GM20431 (cell line): ENCODE measurements around the gene FOXO6.

Experiments
- in situ Hi-C: fragments of 300-500 bp; cut with MseI, MboI; formaldehyde crosslinking; loops from one replicate; pipeline ENCODE4 v1.15.0; 2020; ENCODE audit warnings: low sequenced_read_pairs; ENCODE audit not compliant: unreplicated experiment

FOXO6 gene

DNA sequence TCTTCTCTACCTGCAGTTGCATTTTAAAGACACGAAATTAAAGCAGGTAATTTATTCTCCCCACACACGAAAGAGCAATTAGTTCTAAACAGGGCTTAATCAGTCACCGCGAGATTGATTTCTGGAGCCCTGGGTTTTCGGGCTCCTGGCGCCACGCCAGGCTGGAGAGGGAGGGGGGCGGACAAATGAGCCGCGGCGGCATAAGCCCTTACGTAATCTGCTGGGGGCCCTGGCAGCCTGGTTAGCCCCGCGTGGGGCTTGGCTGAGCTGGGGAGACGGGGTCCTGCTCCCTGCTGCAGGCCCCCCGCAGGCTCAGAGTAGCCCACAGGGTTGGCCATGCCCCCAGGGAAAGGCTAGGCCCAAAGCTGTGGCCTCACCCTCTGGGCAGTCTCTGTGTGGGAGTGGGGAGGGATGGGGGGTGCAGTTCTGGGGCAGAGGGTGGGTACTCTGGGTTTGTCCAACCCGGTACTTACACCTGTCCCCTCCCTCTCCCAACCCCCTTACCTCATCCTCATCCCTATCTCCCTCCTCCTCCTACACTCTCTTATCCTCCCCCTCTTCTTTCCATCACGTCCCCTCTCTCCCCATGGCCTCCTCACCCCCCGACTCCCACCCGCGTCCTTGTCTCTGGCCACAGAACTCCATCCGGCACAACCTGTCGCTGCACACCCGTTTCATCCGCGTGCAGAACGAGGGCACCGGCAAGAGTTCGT lies 19.9 kb downstream of the FOXO6 start:
- in situ Hi-C loops = no loop called here

DNA sequence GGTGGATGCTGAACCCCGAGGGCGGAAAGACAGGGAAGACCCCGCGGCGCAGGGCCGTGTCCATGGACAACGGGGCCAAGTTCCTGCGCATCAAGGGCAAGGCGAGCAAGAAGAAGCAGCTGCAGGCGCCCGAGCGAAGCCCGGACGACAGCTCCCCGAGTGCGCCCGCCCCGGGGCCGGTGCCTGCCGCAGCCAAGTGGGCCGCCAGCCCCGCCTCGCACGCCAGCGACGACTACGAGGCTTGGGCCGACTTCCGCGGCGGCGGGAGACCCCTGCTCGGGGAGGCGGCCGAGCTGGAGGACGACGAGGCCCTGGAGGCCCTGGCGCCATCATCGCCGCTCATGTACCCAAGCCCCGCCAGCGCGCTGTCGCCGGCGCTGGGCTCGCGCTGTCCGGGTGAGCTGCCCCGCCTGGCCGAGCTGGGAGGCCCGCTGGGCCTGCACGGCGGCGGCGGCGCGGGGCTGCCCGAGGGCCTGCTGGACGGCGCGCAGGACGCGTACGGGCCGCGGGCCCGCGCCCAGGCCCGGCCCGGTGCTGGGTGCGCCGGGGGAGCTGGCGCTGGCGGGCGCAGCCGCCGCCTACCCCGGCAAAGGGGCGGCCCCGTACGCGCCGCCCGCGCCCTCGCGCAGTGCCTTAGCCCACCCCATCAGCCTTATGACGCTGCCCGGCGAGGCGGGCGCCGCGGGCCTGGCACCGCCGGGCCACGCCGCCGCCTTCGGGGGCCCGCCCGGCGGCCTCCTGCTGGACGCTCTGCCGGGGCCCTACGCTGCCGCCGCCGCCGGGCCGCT lies 20.7 kb downstream of the FOXO6 start:
- in situ Hi-C loops = no loop called here

DNA sequence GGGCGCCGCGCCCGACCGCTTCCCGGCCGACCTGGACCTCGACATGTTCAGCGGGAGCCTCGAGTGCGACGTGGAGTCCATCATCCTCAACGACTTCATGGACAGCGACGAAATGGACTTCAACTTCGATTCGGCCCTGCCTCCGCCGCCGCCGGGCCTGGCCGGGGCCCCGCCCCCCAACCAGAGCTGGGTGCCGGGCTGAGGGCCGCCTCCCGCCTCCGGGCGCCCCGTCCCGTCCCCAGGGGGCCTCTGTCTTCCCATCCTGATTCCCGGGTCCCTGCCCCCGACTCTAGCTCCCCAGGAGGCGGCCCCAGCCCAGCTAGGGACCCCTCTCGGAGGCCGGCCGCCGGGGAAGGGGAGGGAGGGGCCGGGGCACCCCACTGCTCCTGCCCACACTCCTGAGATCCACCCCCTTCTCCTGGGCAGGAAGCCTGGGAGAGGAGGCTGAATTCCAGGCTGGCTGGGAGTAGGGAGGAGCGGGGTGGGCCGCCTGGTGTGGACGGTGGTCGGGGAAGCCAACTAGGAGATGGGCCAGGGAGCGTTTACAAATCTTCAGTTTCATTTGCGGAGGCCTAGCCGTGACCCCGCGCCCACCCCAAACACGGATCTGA lies 21.4 kb downstream of the FOXO6 start:
- in situ Hi-C loops = no loop called here

DNA sequence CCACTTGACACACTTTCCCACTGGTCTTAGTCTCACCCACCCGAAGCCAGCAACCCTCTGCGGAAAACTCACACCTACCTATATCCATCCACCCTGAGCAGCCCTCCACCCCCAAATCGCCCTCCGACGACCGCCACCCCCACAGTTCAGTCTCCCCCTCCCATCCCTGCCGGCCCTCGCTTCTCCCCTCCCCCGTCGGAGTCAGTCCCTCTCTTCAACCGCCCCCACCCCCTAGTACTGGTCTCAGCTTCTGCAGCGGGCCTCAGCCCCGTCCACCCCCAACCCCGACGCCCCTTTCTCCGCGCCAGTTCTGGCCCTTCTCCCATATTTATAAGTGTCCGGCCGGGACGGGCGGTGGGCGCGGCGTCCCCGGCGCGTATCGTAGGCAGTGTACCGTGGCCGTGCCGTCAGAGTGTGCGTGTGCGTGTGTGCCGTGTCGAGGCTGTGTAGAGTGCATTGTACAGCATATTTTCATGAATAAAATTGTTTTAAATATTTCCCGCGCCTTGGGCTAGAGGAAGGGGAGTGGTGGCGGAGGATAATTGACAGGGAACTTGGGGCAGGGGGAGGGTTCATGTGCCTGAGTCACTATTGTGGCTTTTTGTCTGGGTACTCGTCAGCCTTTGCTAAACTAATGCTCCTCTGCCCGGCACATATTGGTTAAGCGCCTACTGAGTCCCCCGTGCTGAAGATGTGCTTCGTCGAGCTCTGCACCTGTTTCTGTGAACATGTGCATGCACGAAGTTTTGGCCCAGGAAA lies 22.0 kb downstream of the FOXO6 start:
- in situ Hi-C loops = no loop called here

DNA sequence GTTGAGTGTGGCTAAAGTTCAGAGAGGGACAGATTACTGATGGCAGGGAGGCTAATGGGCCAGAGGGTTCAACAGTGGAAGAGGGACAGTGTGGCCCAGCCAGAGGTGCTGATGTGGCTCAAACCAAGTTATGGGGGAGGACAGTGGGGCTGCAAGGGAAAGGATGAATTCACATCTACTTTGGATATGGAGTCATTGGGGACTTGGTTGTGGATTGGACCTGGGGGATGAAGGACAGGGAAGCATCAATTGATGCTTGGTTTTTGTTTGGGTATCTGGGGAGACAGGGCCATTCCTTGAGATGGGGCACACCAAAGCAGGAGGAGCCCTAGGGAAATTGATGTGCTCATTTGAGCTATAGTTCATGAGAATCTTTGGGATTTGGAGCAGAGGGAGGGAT lies 23.3 kb downstream of the FOXO6 start:
- in situ Hi-C loops = no loop called here

DNA sequence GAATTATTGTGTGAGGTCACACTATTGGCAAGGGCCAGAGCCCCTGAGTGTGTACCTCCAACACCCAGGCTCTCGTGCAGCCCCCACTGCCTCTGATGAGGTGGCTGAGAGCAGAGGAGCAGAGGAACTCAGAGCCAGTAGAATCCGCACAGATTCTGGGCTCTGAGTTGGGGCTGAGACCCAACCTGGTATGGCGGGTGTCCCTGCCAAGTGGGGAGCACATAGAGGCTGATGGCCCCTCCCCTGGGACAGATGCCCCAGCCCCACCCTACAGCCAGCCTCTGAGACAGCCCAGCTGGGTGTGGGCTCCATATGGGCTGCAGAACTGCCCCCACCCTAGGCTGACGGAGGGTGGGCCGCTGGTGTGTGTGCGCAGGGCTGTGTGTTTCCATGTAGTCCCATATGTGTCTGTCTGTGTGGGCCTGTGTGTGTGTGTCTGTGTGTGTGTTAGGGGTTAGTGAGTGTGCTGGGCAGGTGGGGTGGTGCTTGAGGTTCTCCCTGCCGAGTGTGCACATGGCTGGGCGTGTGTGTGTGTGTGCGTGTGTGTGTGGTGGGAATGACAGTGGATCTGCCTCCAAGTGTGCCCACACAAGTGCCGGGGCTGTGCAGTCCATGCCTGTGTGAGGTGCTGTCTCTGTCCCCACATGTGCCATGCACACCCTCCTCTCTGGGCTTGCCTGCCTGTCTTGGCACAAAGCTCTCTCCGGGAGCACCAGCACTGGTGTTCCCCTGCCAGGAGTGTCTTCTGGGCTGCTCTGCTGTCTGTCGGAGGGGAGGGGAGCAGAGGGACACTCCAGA lies 24.4 kb downstream of the FOXO6 start:
- in situ Hi-C loops = no loop called here

DNA sequence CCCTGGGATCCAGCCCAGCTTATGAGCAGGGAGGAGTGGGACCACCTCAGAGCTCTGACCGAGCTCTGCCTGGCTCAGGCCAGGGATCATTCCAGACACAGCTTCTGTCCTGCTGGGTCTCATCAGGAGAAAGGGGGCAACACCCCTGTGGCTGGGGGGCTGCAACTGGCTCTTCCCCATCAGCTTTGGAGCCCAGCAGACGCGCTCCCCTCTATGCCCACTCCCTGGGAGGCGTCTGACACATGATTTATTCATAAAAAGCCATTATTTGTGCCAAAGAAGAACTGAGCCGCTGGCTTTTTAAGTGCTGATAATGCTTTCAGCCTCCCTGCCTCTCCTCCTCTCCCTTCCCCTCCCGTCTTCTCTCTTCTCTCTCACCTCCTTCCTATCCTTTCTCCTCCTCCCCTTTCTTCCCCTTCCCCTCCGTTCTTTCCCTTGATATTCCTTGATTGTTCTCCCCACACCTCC lies 25.0 kb downstream of the FOXO6 start:
- in situ Hi-C loops = no loop called here

DNA sequence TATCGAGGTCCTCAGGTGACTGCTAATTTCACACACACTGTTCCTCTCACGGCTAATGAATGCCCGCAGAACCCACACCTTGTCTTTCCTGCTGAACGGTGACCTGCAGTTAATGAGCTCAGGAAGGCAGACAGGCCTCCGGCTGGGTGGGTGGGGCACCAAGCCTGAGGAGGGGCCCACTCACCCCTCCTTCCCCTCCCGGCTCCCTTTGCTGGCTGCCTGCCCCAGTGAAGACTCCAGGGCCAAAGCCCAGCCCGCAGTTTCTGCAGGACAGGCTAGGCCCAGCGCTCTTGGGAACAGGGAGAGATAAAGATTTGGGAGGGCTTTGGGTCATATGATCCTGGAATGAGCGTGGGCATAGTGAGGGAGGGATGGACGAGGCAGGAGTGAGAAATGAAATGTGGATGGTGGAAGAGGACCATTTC lies 26.4 kb downstream of the FOXO6 start:
- in situ Hi-C loops = no loop called here

DNA sequence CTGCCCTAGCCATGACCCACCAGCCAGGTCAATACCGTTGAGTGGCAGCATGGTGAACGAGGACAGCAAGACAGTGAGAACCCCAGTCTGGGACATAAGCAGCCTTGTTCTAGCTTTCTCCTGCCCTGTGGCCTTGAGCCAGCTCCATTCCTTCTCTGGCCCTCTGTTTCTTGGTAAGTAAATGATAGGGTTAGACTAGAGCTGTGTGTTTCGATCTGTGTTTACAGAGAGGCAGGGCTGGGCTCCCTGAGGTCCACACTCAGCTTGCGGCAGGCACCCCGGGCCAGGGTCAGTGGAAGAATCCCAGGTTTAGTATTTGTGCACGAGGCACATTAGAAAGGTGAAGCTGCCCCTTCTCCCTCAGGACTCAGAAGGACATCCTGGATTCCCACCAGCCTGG lies 27.3 kb downstream of the FOXO6 start:
- in situ Hi-C loops = no loop called here

DNA sequence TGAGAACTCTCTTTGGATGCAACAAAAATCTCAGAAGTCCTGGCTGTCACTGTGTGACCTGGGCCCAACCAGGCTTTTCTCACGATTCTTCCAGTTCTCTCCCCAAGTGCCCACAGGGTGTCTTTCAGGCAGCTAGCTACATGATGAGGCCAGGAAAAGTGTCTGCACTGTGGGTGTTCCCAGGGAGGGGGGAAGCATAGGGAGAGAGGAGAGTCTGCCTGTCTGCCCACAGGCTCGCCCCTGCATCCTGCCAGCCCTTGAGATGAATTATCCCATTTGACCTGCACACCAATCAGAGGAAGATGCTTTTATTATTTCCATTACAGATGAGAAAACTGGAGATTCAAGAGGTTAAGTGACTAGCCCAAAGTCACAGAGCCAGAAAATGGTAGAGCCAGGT lies 27.8 kb downstream of the FOXO6 start:
- in situ Hi-C loops = no loop called here

DNA sequence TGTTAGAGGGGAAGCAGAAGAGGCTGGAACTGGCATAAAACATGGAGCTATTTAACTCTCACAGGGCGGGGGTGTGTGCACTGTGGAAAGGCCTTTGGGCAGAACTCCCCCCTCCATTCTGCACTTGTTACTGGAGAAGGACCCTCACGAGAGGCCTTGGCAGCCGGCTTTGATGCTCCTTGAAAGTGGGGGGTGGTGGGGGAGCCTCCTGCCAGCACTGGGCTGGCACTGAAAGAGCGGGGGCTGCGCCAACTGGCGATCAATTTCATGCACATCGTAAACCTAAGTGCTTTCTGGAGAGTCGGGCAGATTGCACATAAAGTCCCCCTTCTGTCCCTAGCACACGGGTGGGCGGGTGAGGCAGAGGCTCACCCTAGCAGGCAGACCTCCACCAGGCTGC lies 28.9 kb downstream of the FOXO6 start:
- in situ Hi-C loops = no loop called here

DNA sequence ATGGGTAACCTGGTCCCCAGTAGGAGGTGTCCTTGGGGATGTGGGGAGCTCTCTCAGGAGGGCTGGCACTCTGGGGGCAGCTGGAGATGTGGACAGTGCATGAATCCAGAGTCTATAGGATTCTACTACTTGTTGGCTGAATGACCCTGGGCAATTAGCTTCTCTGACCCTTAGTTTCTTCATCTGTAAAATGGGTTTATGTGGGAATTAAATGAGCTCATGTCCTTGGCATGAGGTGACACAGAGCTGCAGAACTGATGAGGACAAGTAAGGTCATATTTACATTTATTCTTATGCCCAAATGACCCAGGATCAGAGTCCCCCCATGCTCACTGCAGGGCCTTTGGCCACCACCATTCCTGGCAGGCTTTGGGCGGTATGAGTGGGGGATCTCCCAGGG lies 29.3 kb downstream of the FOXO6 start:
- in situ Hi-C loops = no loop called here

DNA sequence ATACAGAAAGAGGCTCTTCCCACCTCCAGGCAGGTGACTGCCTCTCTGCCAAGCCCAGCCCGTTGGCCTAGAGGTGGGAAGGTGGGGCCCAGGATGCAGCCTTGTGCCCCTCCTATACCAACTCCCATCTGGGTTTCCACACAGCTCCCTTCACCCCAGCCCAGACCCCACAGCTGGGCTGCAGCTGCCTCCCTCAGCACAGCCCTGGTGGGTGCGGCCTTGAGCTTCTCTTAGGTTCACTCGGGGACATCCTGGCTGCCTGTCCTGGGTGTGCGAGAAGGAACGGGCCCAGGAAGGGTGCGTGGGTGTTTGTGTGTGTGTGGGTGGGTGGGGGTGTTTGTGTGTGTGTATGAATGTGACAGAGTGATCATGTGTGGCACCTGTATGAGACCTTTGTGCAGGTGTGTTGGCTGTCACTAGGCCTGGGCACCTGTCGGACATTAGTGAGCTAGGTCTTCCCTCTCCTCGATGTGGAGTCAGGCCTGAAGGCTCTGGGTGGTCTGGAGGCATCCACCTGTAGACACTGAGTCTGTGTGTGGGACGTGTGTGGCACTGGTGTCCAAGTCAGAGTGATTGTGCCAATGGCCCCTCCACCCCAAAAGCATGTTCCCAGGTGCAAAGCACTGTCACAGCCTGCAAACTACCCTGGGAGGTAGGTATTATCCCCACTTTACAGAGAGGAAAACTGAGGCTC lies 30.7 kb downstream of the FOXO6 start:
- in situ Hi-C loops = no loop called here

DNA sequence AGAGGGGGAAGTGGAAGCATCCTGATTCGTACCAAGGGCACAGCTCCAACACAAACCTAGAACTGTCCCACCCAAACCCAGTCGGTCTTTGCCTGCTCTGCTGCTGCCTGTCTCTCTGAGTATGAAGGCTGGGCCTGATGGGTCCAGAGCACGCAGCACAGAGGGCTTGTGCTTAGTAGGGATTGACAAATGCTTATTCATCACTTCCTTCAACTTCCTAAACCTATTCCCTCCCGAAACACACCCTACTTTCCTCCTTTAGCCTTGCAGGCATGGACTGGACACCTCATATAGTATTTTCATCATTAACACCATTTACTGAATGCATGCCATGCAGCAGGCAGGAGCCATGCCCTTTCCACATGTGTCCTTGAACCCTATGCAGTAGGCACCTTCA lies 31.3 kb downstream of the FOXO6 start:
- in situ Hi-C loops = no loop called here

DNA sequence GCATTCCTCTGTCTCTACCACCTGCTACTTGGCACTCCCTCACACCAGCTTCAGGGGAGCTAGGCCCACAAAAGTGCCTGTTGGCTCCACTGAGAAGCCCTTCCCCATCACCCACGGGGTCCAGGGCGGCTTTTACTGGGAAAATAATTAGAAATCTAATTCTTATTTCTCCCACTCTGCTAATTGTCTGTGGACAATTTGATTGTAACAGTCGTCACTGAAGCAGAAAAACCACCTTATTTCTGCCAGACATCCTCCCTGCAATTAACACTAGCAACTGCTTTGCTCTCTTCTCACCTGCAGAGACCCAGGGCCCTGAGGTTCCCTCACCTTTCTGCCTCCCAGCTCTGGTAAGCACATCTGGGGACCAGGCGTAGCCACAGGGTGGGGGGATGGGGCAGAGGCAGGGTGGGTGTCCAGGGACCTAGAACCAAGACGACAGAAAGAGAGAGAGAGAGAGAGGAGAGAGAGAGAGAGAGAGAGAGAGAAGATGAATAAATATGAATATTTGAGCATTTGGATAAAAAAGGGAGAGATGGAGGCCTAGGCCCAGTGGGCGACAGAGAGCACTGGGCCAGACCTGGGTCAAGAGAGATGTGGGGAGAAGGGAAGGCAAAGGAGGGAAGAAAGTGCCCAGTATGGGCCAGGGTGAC lies 32.6 kb downstream of the FOXO6 start:
- in situ Hi-C loops = no loop called here

DNA sequence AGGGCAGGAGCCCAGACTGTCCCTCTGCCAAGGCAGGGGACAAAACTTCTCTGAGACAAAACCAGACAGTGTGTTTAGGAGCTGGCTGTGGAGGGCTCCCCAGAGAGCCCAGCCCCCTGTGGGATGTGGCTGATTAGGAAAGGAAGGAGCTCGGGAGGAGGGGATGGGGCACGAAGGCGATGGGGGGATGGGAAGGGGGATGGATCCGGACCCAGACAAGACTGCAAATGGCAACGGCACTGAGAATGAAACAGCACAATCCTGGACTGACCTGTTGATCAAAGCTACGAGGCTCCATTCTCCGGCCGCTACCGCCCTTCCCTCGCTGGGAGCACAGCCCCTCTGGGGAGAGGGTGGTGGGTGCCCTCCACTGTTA lies 33.1 kb downstream of the FOXO6 start:
- in situ Hi-C loops = no loop called here

DNA sequence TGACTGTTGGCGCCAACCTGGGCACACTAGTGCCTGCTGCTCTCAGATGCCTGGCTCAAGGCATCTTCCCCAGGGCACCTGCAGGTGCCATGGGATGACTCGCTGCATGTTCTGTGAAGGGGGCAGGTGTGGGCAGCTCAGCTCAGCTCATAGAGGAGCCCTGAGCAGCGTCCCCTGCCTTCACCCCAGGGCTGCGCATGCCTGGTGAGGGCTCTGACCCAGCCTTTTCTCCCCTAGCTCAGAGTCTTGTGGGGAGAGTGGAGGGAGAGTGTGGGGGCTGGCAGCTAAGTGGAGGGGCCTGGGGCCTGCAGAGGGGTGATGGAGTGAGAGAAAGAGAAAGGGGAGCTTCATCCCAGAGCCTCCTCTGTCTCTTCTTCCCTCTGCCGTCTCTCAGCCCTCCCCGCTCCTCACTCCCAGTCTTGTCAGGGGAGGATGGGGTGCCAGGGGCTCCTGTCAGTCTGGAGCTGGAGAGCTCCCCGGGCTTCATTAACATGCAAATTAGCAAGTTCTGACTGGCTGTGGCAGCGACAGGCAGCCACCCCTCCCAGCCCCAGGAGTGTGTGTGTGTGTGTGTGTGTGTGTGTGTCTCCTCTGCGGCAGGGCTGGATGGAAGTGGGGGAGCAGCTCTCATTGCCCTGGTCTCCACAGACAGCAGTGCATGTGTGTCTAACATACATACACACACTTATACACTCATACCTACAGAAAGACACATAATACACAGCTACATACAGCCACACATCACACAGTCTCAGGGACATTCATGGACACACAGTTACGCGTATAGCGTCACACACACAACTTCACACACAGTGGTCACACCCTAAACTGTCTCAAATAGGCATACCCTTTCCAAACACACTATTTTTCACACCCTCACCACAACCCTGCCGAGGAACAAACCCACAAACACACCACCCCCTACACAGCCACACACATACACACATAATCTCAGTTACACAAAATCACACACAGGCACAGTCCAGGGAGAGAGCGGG lies 34.0 kb downstream of the FOXO6 start:
- in situ Hi-C loops = no loop called here

DNA sequence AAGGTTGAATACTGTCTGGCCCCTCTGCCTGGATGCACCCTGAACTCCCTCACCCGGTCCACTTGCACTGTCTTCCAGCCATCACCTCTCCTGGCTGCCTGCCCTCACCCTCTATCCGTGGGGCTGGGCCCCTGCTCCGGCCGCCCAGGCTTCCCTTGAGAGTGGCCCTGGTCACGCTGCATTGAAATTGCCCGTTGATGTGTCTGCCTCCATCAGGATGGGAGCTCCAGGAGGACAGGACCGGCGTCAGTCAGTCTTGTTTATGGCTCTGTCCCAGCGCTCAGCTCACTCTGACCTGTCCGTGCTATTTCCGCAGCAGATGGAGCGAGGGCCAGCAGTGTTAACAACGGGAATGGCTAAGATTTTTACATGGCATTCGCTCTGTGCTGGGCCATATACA lies 34.9 kb downstream of the FOXO6 start:
- in situ Hi-C loops = no loop called here
